ENCODE results near the gene GJD3.

DNA sequence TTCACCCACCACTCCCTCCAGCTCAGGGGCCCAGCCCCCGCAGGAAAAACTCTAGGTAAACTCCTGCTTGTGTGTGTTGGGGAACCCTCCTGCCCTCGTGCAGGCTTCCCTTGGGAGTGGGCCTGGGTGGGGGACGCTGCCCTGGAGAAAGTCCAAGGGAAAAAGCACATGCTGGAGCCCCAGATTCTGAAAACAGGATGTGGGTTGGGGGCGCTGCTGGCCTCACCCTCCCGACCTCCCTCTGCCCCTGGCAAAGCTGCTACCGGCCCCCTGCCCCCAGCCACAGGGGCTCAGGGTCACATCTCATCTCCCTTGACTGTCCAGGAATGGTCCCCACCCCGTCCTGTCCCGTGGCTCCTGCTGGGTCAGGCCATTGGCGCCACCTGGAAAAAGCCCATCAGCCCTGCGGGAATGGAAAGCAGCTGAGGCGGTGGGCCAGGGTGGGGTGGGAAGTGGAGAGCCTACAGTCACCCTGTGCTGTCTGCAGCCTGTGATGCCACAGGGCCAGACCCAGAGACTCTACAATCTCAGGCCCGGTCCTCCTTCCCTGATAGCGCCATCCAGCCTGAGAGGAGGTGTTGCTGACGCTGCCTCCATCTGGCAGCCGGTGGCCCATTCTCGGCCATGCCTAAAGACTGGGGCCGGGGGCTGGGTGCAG lies 2.5 kb upstream of the GJD3 start:
- TF ChIP-seq POLR2A (IDR thresholded peaks at IDR 0.05; ENCODE audit: low read depth, low read length) (no peak), TAF1 (IDR thresholded peaks at IDR 0.05; ENCODE audit: borderline replicate concordance, low read depth, low read length) (no peak)
